Panc1 (cell line): ENCODE results near the gene CROT. TPM values are rescaled to one million over a fixed set of nuclear protein-coding genes. Genes with fewer than 3 reads are reported as not detected.

Source experiments
- ATAC-seq: fragments of 200-7000 bp; cut with Tn5 transposase; 2 replicates; pipeline ENCODE4 v1.9.1; 2020; ENCODE audit warnings: mild to moderate bottlenecking, moderate library complexity
- BruUV-seq: library from RNA; stranded (reverse); fragments of 400-500 nt; replicated peaks from 2 replicates; lab custom pipeline; 2021; lab: Mats Ljungman, UMichigan
- CTCF ChIA-PET: fragments of 300-600 bp; sonication (Branson Sonifier 250); formaldehyde crosslinking; loops from one replicate; lab custom pipeline; 2022; ENCODE audit warnings: antibody characterized with exemption; lab: Charles Lee
- POLR2A ChIA-PET: fragments of 300-600 bp; sonication (Branson Sonifier 250); formaldehyde crosslinking; loops from one replicate; lab custom pipeline; 2022; ENCODE audit warnings: antibody characterized with exemption; lab: Charles Lee
- DNase-seq: peaks from one replicate; pipeline ENCODE4 v3.0.0-alpha.2; 2010; ENCODE audit warnings: low read depth, low spot score
- H3K27ac ChIP-seq: 2 replicates; pipeline ENCODE4 v1.5.1; 2011; ENCODE audit warnings: mild to moderate bottlenecking, low read length, inconsistent platforms
- H3K27me3 ChIP-seq: fragments of 200-500 bp; sonication (Bioruptor generic); 2 replicates; pipeline ENCODE4 v1.6.0; 2014; ENCODE audit warnings: low read length, inconsistent platforms; ENCODE audit not compliant: control insufficient read depth, insufficient read depth
- H3K36me3 ChIP-seq: fragments of 200-500 bp; sonication (Bioruptor generic); 2 replicates; pipeline ENCODE4 v1.5.1; 2014; ENCODE audit warnings: inconsistent platforms, mild to moderate bottlenecking, low read length, moderate library complexity; ENCODE audit not compliant: control insufficient read depth, insufficient read depth
- H3K4me1 ChIP-seq: 2 replicates; pipeline ENCODE4 v1.5.1; 2011; ENCODE audit warnings: inconsistent platforms, mild to moderate bottlenecking, low read length, moderate library complexity; ENCODE audit not compliant: control insufficient read depth, insufficient read depth
- H3K4me3 ChIP-seq, 2 experiments: 2 replicates each; pipeline ENCODE4 v1.5.1; 2011 to 2012; ENCODE audit warnings: low read depth in 2 of 2, low read length in 2 of 2, mild to moderate bottlenecking in 2 of 2, inconsistent platforms in 1 of 2, moderate library complexity in 1 of 2
- H3K9me3 ChIP-seq: fragments of 200-500 bp; sonication (Bioruptor generic); 2 replicates; pipeline ENCODE4 v1.5.1; 2014; ENCODE audit warnings: low read depth, mild to moderate bottlenecking, inconsistent platforms, low read length, moderate library complexity; ENCODE audit not compliant: control insufficient read depth, insufficient read depth
- CTCF ChIP-seq: fragments of 450-650 bp; IDR thresholded peaks from 2 replicates; pipeline ENCODE4 v1.5.1; 2017; ENCODE audit warnings: mild to moderate bottlenecking
- POLR2AphosphoS5 ChIP-seq: IDR thresholded peaks from 2 replicates; pipeline ENCODE4 v1.6.1; 2012; ENCODE audit warnings: mild to moderate bottlenecking, low read depth, low read length, moderate library complexity
- REST ChIP-seq, 2 experiments: IDR thresholded peaks; 2 replicates each; pipeline ENCODE4 v1.6.1; 2011 to 2012; ENCODE audit warnings: low read depth in 2 of 2, control low read depth in 1 of 2, low read length in 1 of 2, mild to moderate bottlenecking in 1 of 2, moderate library complexity in 1 of 2; ENCODE audit not compliant: insufficient read depth in 1 of 2
- SIN3A ChIP-seq: IDR thresholded peaks from 2 replicates; pipeline ENCODE4 v1.6.1; 2012; ENCODE audit warnings: low read depth, mild to moderate bottlenecking, low read length, moderate library complexity, borderline replicate concordance; ENCODE audit not compliant: insufficient read depth
- TCF7L2 ChIP-seq: IDR thresholded peaks from 2 replicates; pipeline ENCODE4 v1.6.1; 2011; ENCODE audit warnings: mild to moderate bottlenecking, low read depth, low read length, inconsistent platforms
- in situ Hi-C: cut with HindIII; loops from 2 replicates; pipeline ENCODE4 v1.10.0; 2016; ENCODE audit warnings: low sequenced_read_pairs, low pct_unique_long_range_greater_than_20kb
- intact Hi-C: fragments of 100-400 bp; cut with micrococcal nuclease; formaldehyde crosslinking; loops from one replicate; pipeline ENCODE4 v1.10.0; 2022; ENCODE audit not compliant: unreplicated experiment
- total RNA-seq: library from RNA; stranded (reverse); gene quantifications from one replicate; pipeline ENCODE4 v1.2.1, GENCODE V29; 2021; ENCODE audit not compliant: unreplicated experiment

CROT gene
- total RNA-seq, 1 experiment from 2014 or later, result 9.8 TPM

- Histone ChIP-seq H3K4me3 (no peak overlapping the region), H3K27me3 (no peaks in the 10 kb centered on the region), H3K27ac (no peak overlapping the region), H3K36me3 (no peaks in the 10 kb centered on the region; the same call in 1 of the 2 replicates), H3K9me3 (peaks cover 28% of the 10 kb centered on the region), H3K4me1 (no peaks in the 10 kb centered on the region)
- DNase-seq (no peak), ATAC-seq (no peak)
- ChIA-PET POLR2A (no interaction called here), CTCF (no interaction called here)
- in situ Hi-C loops, result no loop called here
- BruUV-seq, result no TSS peak
- TF ChIP-seq REST (IDR thresholded peaks at IDR 0.05; ENCODE audit: insufficient read depth in 1 of 2, low read depth in 2 of 2, low read length in 1 of 2) (no peak), SIN3A (no peak), POLR2AphosphoS5 (no peak), CTCF (no peak), TCF7L2 (no peak)
- intact Hi-C loops, result no loop called here
Measured at GRCh38 chr7:87356448-87356847, 11.0 kb downstream of the CROT start.

GRCh38 chr7:87359366-87359765 lies 13.9 kb downstream of the CROT start:
- Histone ChIP-seq H3K27me3 (no peaks in the 10 kb centered on the region), H3K9me3 (peaks cover 6% of the 10 kb centered on the region; the same call in 1 of the 2 replicates), H3K4me1 (no peaks in the 10 kb centered on the region), H3K27ac (no peak overlapping the region), H3K4me3 (no peak overlapping the region), H3K36me3 (no peaks in the 10 kb centered on the region; the same call in 1 of the 2 replicates)
- ChIA-PET CTCF (no interaction called here), POLR2A (no interaction called here)
- intact Hi-C loops (no loop called here), in situ Hi-C loops (no loop called here)
- ATAC-seq (no peak), DNase-seq (no peak)
- TF ChIP-seq POLR2AphosphoS5 (no peak), SIN3A (no peak), TCF7L2 (no peak), REST (IDR thresholded peaks at IDR 0.05; ENCODE audit: insufficient read depth in 1 of 2, low read depth in 2 of 2, low read length in 1 of 2) (no peak), CTCF (no peak)
- no TSS peak for BruUV-seq
